ENCODE measurements around the gene TSEN34.
"Not testable (repeated sequence)": the region's sequence is repeated elsewhere in the genome, so short reads cannot be mapped to it uniquely, and the experiment has no call there.

Gene TSEN34

GRCh38 chr19:54239491-54240371 lies 48.6 kb downstream of the TSEN34 start:
- not testable (repeated sequence) for DNase-seq (ENCODE audit: low read depth)

GRCh38 chr19:54240372-54241336 lies 49.5 kb downstream of the TSEN34 start:
- not testable (repeated sequence) for DNase-seq (ENCODE audit: low read depth)

- DNase-seq (ENCODE audit: low read depth): not testable (repeated sequence)
These were observed 51.1 kb downstream of the TSEN34 start for GRCh38 chr19:54242234-54242633.

DNA sequence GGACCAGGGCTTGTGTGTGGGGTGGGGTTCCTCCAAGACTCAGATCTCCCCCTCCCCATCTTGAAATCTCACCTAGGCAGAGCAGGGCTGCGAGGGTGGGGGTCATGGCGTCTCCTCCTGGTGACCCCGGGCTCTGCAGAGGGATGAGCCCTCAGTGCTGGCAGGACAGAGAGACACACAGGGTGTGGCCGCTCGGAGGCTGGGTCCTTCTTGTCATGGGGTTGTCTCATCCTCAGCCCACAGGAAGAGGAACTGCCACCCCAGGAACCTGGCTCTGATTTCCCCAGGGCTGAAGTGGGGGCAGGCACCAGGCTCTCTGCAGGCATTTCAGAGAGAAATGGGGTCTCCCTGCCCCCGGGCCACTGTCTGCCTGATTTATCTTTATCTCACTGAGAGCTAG lies 51.5 kb downstream of the TSEN34 start, which contains the start of gene LILRA6:
LILRA6 (minus strand) TSS at position 145 of the 400 bp plus-strand sequence.
- DNase-seq (ENCODE audit: low read depth): not testable (repeated sequence)

GRCh38 chr19:54243809-54244208 lies 52.7 kb downstream of the TSEN34 start:
- DNase-seq (ENCODE audit: low read depth): not testable (repeated sequence)

Data from stimulated activated CD8-positive, alpha-beta memory T cell treated with anti-CD3 and anti-CD28 coated beads, Interleukin-15, amount 100 ng/mL, for 24 hours (primary cell).